Right lobe of liver (tissue), 6 donors: ENCODE measurements around the gene CCL14. TPM values are rescaled to one million over a fixed set of nuclear protein-coding genes. Genes with fewer than 3 reads are reported as not detected.
A peak's percentile ranks its signal among the peaks of the same experiment; 100 is the strongest.

Experiments used
- ATAC-seq, 4 donors: fragments of 200-7000 bp; cut with Tn5 transposase; one replicate each; pipeline ENCODE4 v1.9.1; 2020; ENCODE audit warnings: mild to moderate bottlenecking in 4 of 4, moderate library complexity in 4 of 4
- DNase-seq, 3 donors: peaks; one replicate each; pipeline ENCODE4 v3.0.0-alpha.2; 2020
- H3K27ac ChIP-seq, 3 donors: fragments of 200-600 bp; one replicate each; pipeline ENCODE4 v1.8.0; 2022
- H3K27me3 ChIP-seq, 2 donors: fragments of 200-600 bp; one replicate each; pipeline ENCODE4 v1.8.0; 2022
- H3K36me3 ChIP-seq, 4 donors: fragments of 200-600 bp; sonication (generic) in 1 of 4; one replicate each; pipeline versions ENCODE4 v1.5.1 to v1.8.0; 2017 to 2022; ENCODE audit warnings: control low read depth in 1 of 4
- H3K4me1 ChIP-seq, 4 donors: fragments of 200-600 bp; sonication (generic) in 1 of 4; one replicate each; pipeline versions ENCODE4 v1.5.1 to v1.8.0; 2017 to 2022; ENCODE audit warnings: control low read depth in 1 of 4
- H3K4me3 ChIP-seq, 3 donors: fragments of 200-600 bp; one replicate each; pipeline ENCODE4 v1.8.0; 2022
- H3K9me3 ChIP-seq, 4 donors: fragments of 200-600 bp; sonication (generic) in 1 of 4; one replicate each; pipeline versions ENCODE4 v1.5.1 to v1.8.0; 2017 to 2022; ENCODE audit warnings: control low read depth in 1 of 4
- POLR2A ChIP-seq: fragments of 450-650 bp; IDR thresholded peaks from one replicate; pipeline ENCODE4 v1.6.1; 2017; ENCODE audit warnings: antibody characterized with exemption, mild to moderate bottlenecking
- WGBS: methylation state at CpG from one replicate; pipeline ENCODE4 v1.1.6; 2018; ENCODE audit warnings: low coverage, low lambda C conversion rate; ENCODE audit not compliant: insufficient coverage; ENCODE audit errors: missing lambda C conversion rate; 5-methylcytosine and 5-hydroxymethylcytosine counted together
- intact Hi-C, 2 donors: fragments of 100-400 bp; cut with DNase I; formaldehyde crosslinking; loops; one replicate each; pipeline versions ENCODE4 v1.11.2 to v1.14.1; 2022
- total RNA-seq, 6 experiments: library from RNA; depleted of rRNA in 2 of 6; stranded (reverse); fragments of >200 nt in 2 of 6; fragmentation: NEBNext Ultra II Directional in 3 of 6; extraction: Animal tissue kit (Norgen Biotek cat#: 25700) in 3 of 6; gene quantifications; one replicate each; pipeline versions ENCODE4 v1.1.0 to v1.2.4, GENCODE V29; 2016 to 2023
- TF ChIP-seq, protein P1 (sequence below), 4 donors: fragments of 200-600 bp in 3 of 4; fragments of 450-650 bp in 1 of 4; IDR thresholded peaks; one replicate each; pipeline versions ENCODE4 v1.5.1 to v1.8.0; 2016 to 2022; ENCODE audit warnings: antibody characterized with exemption in 4 of 4, mild to moderate bottlenecking in 2 of 4
- donor health status: DM: no; HTN: yes; CAD: no.
- donor health status: DM: no; HTN: no; CAD: no.
- donor health status: DM: no; HTN: no; CAD: no.
- donor health status: DM: no; HTN: yes; CAD: no.
- donor health status: DM: no; HTN: yes; CAD: no.

Gene CCL14
- total RNA-seq, 6 experiments from 2014 or later, result 8.9 to 130 (median 30.7) TPM

DNA sequence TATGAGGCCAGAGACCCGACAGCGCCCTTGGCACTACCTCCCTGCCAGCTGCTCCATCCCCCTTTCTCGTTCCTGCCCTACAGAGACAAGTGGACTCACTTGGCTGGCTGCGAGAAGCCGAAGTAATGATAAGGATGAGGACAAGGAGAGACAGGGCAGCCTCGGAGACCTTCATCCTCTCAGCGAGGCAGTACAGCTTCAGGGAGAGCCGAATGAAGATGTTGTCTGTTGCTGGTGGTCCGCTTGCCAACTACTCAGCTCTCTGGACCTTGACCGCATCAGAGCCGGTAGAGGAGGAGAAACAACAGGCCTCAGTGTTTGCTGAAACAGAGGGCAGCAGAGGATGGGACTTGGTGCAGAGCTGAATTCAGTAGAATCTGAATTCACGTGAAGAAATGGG is 5.3 kb downstream of the CCL14 start, which contains the start of gene CCL16:
CCL16 (minus strand) TSS at position 252 of the 400 bp plus-strand sequence; CDS start at position 175, 77 bp downstream.
- TF ChIP-seq, protein P1, sequence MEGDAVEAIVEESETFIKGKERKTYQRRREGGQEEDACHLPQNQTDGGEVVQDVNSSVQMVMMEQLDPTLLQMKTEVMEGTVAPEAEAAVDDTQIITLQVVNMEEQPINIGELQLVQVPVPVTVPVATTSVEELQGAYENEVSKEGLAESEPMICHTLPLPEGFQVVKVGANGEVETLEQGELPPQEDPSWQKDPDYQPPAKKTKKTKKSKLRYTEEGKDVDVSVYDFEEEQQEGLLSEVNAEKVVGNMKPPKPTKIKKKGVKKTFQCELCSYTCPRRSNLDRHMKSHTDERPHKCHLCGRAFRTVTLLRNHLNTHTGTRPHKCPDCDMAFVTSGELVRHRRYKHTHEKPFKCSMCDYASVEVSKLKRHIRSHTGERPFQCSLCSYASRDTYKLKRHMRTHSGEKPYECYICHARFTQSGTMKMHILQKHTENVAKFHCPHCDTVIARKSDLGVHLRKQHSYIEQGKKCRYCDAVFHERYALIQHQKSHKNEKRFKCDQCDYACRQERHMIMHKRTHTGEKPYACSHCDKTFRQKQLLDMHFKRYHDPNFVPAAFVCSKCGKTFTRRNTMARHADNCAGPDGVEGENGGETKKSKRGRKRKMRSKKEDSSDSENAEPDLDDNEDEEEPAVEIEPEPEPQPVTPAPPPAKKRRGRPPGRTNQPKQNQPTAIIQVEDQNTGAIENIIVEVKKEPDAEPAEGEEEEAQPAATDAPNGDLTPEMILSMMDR (IDR thresholded peaks at IDR 0.05), result no peak
- peak; percentile 23 for TF ChIP-seq POLR2A
- no peaks in the 10 kb centered on the region for H3K9me3 ChIP-seq
- H3K4me3 ChIP-seq, result peak within 1 kb of the TSS; percentile 48 to 95 (median 59)
- DNase-seq, result peak; percentile 54 to 88 (median 84)
- peak within 1 kb of the TSS; percentile 56 to 88 (median 61) for H3K27ac ChIP-seq
- intact Hi-C loops, result loop anchor here (10.0 kb wide), 2 partner anchors 94 to 164 kb away; no protein-coding TSS in a partner anchor
- H3K36me3 ChIP-seq, result peaks cover 0 to 11% (median 0%) of the 10 kb centered on the region in 4 donors
- no peaks in the 10 kb centered on the region for H3K27me3 ChIP-seq
- WGBS, result 14% methylated on average over 11 of the region's 12 CpGs
- ATAC-seq, result peak; percentile 64 to 76 (median 74)
- peaks cover 0 to 45% (median 19%) of the 10 kb centered on the region in 4 donors for H3K4me1 ChIP-seq

DNA sequence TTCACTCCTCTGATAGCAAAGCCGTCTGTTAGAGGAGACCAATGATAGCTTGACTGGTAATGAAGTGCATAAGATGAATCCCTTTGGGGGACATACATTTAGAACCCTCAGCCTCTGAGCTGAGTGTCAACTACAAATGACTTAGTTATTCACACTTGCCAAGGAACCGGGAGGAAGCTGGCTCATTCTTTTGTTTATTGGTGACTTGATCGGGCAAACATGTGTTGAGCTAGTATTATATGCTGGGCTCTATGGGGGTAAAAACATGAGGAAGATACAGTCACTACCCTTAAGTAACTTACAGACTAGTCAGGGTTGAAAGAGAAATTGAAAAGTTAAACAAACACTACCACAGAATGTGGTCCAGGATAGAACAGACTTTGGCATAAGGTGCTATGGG is 8.2 kb downstream of the CCL14 start:
- TF ChIP-seq, protein P1 (IDR thresholded peaks at IDR 0.05), result no peak
- TF ChIP-seq POLR2A, result no peak
- peaks cover 0 to 11% (median 0%) of the 10 kb centered on the region in 4 donors for H3K36me3 ChIP-seq
- H3K27me3 ChIP-seq, result no peaks in the 10 kb centered on the region
- WGBS, result 60% methylated on average over 2 of the region's 3 CpGs
- DNase-seq, result no peak
- peak overlapping the region in 1 of 3 donors; percentile 74 for H3K27ac ChIP-seq
- H3K4me1 ChIP-seq, result peaks cover 0 to 71% (median 32%) of the 10 kb centered on the region in 4 donors
- H3K9me3 ChIP-seq, result no peaks in the 10 kb centered on the region
- peak overlapping the region in 1 of 3 donors; percentile 95 for H3K4me3 ChIP-seq
- intact Hi-C loops, result no loop called here
- ATAC-seq, result no peak

DNA sequence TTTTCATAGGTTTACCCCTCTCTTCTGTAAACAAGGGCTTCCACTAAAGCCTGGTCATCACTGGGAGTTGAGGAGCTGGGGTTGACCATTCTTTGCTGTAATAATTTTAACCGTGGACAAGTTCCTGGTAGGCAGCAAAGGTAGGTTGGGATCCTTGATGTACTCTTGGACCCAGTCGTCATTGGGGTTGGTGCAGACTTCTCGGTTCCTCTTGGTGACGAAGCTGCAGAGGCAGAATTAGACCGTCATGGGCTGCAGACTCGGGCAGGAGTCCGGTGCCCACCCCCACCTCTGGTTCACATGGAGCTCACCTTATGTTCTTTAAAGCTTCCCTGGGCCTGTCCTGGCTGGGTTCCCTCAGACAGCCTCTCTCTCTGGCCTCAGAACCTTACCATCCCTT is 9.0 kb downstream of the CCL14 start:
- intact Hi-C loops, result no loop called here
- TF ChIP-seq, protein P1 (IDR thresholded peaks at IDR 0.05), result no peak
- TF ChIP-seq POLR2A, result no peak
- Histone ChIP-seq H3K4me3 (no peak overlapping the region), H3K36me3 (peaks cover 0 to 11% (median 0%) of the 10 kb centered on the region in 4 donors), H3K9me3 (no peaks in the 10 kb centered on the region), H3K27me3 (no peaks in the 10 kb centered on the region), H3K4me1 (peaks cover 0 to 78% (median 36%) of the 10 kb centered on the region in 4 donors), H3K27ac (peak overlapping the region in 1 of 3 donors; percentile 74)
- ATAC-seq (no peak), DNase-seq (no peak)
- WGBS, result 78% methylated on average over 1 of the region's 7 CpGs

DNA sequence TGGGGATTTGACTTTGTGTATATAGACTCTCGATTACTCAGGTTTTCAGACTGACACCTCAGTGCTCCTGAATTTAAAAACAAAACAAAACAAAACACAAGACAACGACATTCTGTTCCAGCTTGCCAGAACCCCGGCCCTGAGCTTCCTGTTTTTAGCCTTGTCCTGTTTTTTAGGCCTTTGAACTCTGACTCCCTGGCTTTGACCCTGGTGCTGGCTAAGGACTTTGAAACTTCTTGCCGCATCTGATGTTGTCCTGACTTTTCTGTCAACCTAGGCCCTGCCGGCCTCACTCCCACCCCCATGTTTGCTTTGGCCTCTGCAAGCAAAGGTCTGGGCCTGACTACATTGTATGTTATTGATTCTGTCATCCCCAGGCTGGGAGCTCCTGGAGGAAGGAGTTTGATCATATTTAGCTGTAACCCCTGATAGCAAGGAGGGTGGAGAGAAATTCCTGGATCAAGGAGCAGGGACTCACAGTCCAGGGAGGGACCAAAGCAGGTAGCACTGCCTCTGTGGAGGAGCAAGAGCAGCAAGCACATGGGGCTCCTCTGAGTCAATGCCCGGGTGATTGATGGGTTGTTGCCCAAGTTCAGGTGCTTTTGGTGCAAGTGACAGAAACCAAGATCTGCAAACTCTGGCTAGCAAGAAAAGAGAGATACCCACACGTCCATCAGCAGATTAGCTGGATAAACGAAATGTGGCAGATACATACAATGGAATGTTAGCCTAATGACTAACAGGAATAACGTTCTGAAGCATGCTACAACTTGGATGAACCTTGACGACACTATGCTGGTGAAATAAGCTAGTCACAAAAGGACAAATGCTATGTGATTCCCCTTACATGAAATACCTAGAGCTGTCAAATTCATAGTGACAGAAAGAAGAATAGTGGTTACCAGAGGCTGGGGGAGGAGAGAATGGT is 12.9 kb downstream of the CCL14 start:
- whole genome bisulfite sequencing, result 15% methylated on average over 10 of the region's 10 CpGs
- no peaks in the 10 kb centered on the region for H3K9me3 ChIP-seq
- H3K36me3 ChIP-seq, result peaks cover 0 to 3% (median 0%) of the 10 kb centered on the region in 4 donors
- intact Hi-C loops, result no loop called here
- DNase-seq (peak; percentile 81 to 94 (median 92)), ATAC-seq (peak; percentile 70 to 80 (median 74))
- peak overlapping the region; percentile 54 to 74 (median 68) for H3K27ac ChIP-seq
- no peaks in the 10 kb centered on the region for H3K27me3 ChIP-seq
- peaks cover 0 to 87% (median 43%) of the 10 kb centered on the region in 4 donors for H3K4me1 ChIP-seq
- no peak for TF ChIP-seq POLR2A
- TF ChIP-seq, protein P1 (IDR thresholded peaks at IDR 0.05), result no peak
- H3K4me3 ChIP-seq, result no peak overlapping the region
